Measurements from ENCODE around the gene MGMT. TPM values are rescaled to one million over a fixed set of nuclear protein-coding genes. Genes with fewer than 3 reads are reported as not detected.

The MGMT gene
- total RNA-seq, 6 experiments from 2014 or later = 8.9 to 18.0 (median 10.0) TPM

DNA sequence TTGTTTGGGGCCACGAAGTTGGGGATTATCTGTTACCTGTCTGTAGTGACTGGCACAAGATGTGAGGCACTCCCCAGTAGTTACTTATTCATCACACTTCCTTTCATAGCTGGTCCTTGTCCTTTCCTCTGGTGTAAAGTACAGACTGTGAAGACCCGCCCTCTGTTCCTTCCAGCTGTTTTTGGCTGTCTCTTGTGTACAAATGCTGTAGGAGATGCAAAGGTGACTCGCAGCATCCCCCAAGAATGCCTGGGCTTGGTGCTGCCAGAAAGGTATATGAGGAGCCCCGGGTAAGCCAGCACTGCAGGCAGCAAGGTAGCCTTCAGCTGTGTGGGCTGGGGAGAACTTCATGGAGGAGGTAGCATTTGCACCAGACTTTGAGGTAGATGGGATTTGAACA lies 260.5 kb downstream of the MGMT start:
- Mint-ChIP-seq H3K4me3 (no peak overlapping the region), H3K4me1 (ENCODE audit: low read depth) (no peaks in the 10 kb centered on the region), H3K27ac (no peak overlapping the region), H3K36me3 (ENCODE audit: low read depth) (peaks cover 16% of the 10 kb centered on the region), H3K9me3 (peaks cover 43% of the 10 kb centered on the region), H3K27me3 (ENCODE audit: insufficient read depth) (peaks cover 2% of the 10 kb centered on the region; the same call in 1 of the 2 replicates)
- TF ChIP-seq CTCF (IDR thresholded peaks at IDR 0.05) = no peak
- no peak for DNase-seq

DNA sequence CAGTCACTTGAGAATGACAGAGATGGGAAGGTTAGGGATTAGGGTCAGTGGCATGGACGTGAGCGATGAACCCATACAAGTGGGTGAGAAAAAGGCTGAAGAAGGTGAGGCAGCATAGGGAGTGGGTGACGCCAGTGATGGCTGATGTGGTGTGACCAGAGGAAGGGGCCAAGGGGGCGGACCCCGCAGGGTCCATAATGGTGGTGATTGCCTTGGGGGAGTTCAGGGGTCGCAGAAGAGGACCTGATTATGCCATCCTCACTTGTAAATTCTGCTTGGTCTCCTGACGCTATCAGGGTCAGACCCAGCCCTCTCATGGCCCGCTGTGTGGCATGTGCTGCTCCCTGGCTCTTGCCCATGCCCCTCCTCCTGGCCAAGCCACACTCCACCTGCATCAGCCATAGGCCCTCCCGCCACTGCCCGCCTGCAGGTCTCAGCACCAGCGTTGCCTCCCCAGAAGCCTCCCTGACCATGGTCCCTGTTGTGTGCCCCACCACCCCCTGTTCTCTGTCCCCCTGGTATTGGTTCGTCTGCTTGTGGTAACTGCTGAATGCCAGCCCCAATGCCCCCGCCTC lies 261.3 kb downstream of the MGMT start:
- peaks cover 37% of the 10 kb centered on the region for H3K9me3 Mint-ChIP-seq
- no peak overlapping the region for H3K27ac Mint-ChIP-seq
- no peaks in the 10 kb centered on the region for H3K4me1 Mint-ChIP-seq (ENCODE audit: low read depth)
- DNase-seq = no peak
- H3K4me3 Mint-ChIP-seq = no peak overlapping the region
- TF ChIP-seq CTCF (IDR thresholded peaks at IDR 0.05) = no peak
- peaks cover 2% of the 10 kb centered on the region; the same call in 1 of the 2 replicates for H3K27me3 Mint-ChIP-seq (ENCODE audit: insufficient read depth)
- peaks cover 16% of the 10 kb centered on the region for H3K36me3 Mint-ChIP-seq (ENCODE audit: low read depth)

- DNase-seq = no peak
- H3K27me3 Mint-ChIP-seq (ENCODE audit: insufficient read depth) = peaks cover 2% of the 10 kb centered on the region; the same call in 1 of the 2 replicates
- no peaks in the 10 kb centered on the region for H3K4me1 Mint-ChIP-seq (ENCODE audit: low read depth)
- TF ChIP-seq CTCF (IDR thresholded peaks at IDR 0.05) = no peak
- peaks cover 16% of the 10 kb centered on the region for H3K36me3 Mint-ChIP-seq (ENCODE audit: low read depth)
- no peak overlapping the region for H3K4me3 Mint-ChIP-seq
- H3K27ac Mint-ChIP-seq = no peak overlapping the region
- peaks cover 33% of the 10 kb centered on the region for H3K9me3 Mint-ChIP-seq
These were observed 262.1 kb downstream of the MGMT start for GRCh38 chr10:129728905-129729795.

DNA sequence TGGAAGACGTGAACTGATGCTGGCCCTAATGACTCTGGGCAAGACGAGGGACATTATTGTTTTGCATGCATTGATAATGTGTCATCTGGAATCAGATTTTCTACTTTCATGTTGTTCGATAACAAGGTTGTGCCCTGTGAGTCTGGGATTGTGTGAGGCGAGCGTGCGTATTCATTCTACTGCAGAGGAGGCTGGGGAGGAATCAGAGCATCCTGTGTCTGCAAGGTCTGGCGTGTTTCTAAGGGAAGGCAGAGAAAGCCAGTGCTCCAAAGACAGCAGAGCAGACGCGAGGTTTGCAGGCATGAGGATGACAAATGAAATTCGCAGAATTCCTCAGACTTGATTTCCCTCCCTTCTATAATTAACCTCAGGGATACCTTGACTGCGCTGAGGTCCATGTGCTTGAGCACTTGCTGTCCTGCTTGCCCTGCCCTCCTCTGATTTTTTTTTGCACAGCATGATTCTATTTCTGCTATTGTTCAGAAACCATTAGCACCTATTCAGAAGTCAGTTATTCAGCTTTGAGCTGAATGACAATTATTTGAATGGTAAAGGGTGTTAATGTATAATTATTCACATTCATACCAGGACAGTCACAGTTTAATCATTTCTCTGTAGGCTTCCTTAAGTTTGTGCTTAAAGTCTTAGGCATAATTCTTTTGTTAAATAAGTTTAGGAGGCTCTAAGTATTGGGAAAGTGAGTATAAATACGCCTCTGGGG lies 263.4 kb downstream of the MGMT start:
- H3K27ac Mint-ChIP-seq = no peak overlapping the region
- peaks cover 2% of the 10 kb centered on the region; the same call in 1 of the 2 replicates for H3K27me3 Mint-ChIP-seq (ENCODE audit: insufficient read depth)
- TF ChIP-seq CTCF (IDR thresholded peaks at IDR 0.05) = no peak
- H3K4me1 Mint-ChIP-seq (ENCODE audit: low read depth) = no peaks in the 10 kb centered on the region
- H3K9me3 Mint-ChIP-seq = peaks cover 33% of the 10 kb centered on the region
- no peak for DNase-seq
- H3K36me3 Mint-ChIP-seq (ENCODE audit: low read depth) = peaks cover 16% of the 10 kb centered on the region
- no peak overlapping the region for H3K4me3 Mint-ChIP-seq

GRCh38 chr10:129730993-129731325 lies 263.9 kb downstream of the MGMT start:
- H3K27me3 Mint-ChIP-seq (ENCODE audit: insufficient read depth) = no peaks in the 10 kb centered on the region
- no peak overlapping the region for H3K4me3 Mint-ChIP-seq
- H3K36me3 Mint-ChIP-seq (ENCODE audit: low read depth) = peaks cover 12% of the 10 kb centered on the region
- H3K27ac Mint-ChIP-seq = no peak overlapping the region
- peaks cover 30% of the 10 kb centered on the region for H3K9me3 Mint-ChIP-seq
- H3K4me1 Mint-ChIP-seq (ENCODE audit: low read depth) = no peaks in the 10 kb centered on the region
- TF ChIP-seq CTCF (IDR thresholded peaks at IDR 0.05) = no peak
- no peak for DNase-seq

Data from HFFc6 (cell line).